Measurements from ENCODE around the gene STK38L. TPM values are rescaled to one million over a fixed set of nuclear protein-coding genes. Genes with fewer than 3 reads are reported as not detected.

Gene STK38L
- total RNA-seq, 1 donor from 2014 or later, result 72.2 TPM

- DNase-seq (ENCODE audit: low read depth in 2 of 2), result no peak
Observed at GRCh38 chr12:27344760-27345159, 100.7 kb downstream of the STK38L start.

GRCh38 chr12:27345376-27345775 is 101.3 kb downstream of the STK38L start:
- no peak for DNase-seq (ENCODE audit: low read depth in 2 of 2)

GRCh38 chr12:27347779-27348178 is 103.7 kb downstream of the STK38L start:
- DNase-seq (ENCODE audit: low read depth in 2 of 2), result no peak

GRCh38 chr12:27351476-27351875 is 107.4 kb downstream of the STK38L start:
- no peak for DNase-seq (ENCODE audit: low read depth in 2 of 2)

- no peak for DNase-seq (ENCODE audit: low read depth in 2 of 2)
Observed at GRCh38 chr12:27355486-27355885, 111.4 kb downstream of the STK38L start.

- DNase-seq (ENCODE audit: low read depth in 2 of 2), result no peak
Observed at GRCh38 chr12:27355979-27356378, 111.9 kb downstream of the STK38L start.

- no peak for DNase-seq (ENCODE audit: low read depth in 2 of 2)
Observed at GRCh38 chr12:27359578-27360340, 115.7 kb downstream of the STK38L start.

GRCh38 chr12:27361372-27361771 is 117.3 kb downstream of the STK38L start:
- no peak for DNase-seq (ENCODE audit: low read depth in 2 of 2)

- DNase-seq (ENCODE audit: low read depth in 2 of 2), result peak in 1 of 2 donors; percentile 72
Observed at GRCh38 chr12:27366621-27367020, 122.5 kb downstream of the STK38L start.

GRCh38 chr12:27367078-27367477 is 123.0 kb downstream of the STK38L start:
- DNase-seq (ENCODE audit: low read depth in 2 of 2), result peak in 1 of 2 donors; percentile 68

Other genes with a start within 250 kb of the STK38L start
- gene TM7SF3, start 229.9 kb upstream of the STK38L start, total RNA-seq, result 99.0 and 107 TPM in 2 replicates
- 34.7 and 41.9 TPM in 2 replicates for gene MED21, start 221.7 kb upstream of the STK38L start, total RNA-seq
- gene C12orf71, start 161.7 kb upstream of the STK38L start, total RNA-seq, result not detected in 2 replicates
- 22.2 and 22.8 TPM in 2 replicates for gene BMAL2, start 88.5 kb downstream of the STK38L start, total RNA-seq
- 0.20 and 0.22 TPM in 2 replicates for gene SMCO2, start 202.4 kb downstream of the STK38L start, total RNA-seq

Data from lung microvascular endothelial cell (primary cell).